Measurements from ENCODE around the gene ARHGEF40.

ARHGEF40 gene

DNA sequence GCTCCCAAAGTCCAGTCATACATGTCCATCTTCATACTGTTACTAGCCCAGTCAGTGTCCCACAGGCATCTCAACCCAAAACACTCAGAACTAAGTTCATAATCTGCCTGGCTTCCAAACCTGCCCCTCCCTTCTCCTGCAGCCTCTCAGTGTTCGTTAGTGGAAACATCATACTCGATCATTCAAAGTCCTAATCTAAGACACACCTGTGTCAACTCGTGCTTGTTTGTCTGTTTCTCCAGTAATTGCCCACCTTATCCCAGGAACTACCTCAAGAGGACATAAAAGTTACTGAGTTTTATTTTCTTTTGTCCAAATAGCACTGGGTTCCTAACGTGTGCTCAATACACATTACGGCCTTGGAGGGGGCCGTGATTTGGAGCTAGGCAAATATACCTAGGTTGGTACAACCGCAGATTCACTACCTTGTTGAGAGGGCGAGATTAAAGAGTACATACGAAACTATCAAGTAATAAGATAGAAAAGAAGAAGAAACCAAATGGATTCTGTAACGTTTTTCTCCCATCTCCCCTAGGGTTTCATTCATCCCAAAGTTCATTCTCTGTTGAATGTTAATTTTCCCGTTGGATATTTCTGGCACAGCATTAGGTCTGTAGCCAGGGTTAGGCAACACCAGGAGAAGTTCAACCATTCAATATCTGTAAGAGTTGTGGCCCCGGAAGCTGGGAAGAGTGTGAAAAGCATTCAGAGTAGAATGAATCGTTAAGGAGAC is 9.3 kb upstream of the ARHGEF40 start:
- DNase-seq: no peak

- no peak for DNase-seq
These were observed 8.8 kb upstream of the ARHGEF40 start for GRCh38 chr14:21061347-21061668.

DNA sequence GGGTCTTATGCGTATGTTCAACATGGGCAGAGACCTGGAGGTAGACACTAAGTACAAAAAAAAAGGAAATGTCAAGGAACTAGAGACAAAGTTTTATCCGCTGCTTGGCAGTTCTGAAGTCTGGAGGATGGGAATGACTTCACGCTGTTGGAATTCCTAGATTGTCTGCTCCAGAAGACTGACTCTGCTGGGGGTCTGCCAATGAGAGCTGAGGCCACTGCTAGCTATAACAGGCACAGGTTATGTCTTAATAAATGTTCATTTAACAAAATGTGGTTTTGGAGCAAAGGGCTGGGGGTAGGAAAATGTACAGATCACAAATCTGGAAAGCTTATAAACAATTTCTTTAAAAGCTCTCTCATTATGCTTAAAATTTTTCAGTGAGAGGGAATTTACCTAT is 6.6 kb upstream of the ARHGEF40 start:
- peak; percentile 55 for DNase-seq

GRCh38 chr14:21066882-21067502 is 3.1 kb upstream of the ARHGEF40 start:
- peak; percentile 12 for DNase-seq

DNA sequence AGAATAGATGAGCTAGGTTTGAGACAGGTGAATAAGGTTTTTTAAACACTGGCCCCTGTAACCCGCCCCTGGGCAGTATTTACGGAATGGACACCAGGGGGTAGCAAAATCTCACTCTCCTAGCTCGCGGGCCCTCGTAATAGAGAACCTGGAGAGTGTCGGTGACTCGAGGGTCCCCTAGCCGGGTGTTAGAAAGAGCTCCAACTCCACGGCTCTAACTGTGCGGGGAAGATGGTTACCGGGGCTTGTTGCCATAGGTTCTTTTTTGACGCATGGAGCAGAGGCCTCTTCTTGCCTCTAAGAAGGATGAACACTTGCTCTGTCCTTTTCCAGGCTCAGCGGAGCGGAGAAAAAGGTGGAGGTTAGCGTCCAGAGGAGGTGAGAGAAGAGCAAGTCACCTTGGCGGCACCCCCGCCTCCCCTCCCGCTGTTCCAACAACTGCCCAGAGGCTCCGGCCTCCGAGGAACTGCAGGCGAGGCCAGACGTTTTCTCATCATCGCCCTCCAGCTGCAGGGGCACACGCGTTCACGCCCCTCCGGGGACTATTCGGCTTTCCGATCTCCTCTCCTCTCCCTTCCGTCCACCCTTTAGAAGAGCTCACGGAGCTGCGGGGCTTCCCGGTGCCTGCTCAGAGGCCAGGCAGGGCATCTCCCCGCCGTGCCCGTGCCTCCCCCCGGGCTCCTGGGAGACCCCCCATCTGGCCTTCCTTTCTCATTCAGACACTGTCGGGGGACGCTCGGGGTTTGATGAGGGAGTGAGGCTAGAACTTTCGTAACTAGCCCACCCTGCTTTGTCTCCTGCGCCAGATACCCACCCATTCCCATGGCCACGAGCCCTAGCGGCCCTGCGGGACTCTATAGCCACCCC is 1.4 kb upstream of the ARHGEF40 start:
- peak; percentile 35 for DNase-seq

DNA sequence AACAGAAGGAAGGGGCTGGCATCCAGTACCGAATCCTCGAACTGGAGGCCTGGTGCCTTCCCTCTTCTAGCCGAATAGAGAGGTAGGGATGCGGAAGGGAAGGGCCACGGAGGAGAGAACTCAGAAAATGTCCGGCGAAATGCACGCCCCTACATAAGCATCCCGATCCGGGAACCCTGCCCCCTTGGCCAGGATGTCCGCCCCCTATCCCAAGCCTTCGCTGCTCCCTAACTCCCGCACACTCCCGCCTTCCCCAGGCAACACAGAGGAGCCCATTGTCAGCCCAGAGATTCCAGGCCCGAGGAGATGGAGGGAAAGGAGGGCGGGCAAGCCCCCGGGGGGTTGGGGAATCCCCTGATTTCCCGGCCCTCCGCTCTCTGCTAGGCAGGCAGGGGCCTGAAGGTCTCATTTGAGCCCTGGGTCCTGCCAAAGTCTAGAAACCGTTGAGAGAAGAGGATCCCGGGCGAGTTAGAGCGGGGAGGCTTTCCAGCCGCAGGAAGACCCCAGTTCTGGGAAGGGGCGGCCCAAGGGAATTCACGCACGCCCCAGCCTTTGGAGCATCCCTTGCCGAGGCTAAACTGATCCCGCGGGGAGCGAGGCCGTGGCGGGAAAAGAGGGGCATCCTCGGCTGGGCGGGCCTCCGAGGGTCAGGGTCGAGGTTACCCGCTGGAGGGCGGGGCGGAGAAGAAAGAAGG is 569 bp upstream of the ARHGEF40 start:
- DNase-seq: peak; percentile 9

DNA sequence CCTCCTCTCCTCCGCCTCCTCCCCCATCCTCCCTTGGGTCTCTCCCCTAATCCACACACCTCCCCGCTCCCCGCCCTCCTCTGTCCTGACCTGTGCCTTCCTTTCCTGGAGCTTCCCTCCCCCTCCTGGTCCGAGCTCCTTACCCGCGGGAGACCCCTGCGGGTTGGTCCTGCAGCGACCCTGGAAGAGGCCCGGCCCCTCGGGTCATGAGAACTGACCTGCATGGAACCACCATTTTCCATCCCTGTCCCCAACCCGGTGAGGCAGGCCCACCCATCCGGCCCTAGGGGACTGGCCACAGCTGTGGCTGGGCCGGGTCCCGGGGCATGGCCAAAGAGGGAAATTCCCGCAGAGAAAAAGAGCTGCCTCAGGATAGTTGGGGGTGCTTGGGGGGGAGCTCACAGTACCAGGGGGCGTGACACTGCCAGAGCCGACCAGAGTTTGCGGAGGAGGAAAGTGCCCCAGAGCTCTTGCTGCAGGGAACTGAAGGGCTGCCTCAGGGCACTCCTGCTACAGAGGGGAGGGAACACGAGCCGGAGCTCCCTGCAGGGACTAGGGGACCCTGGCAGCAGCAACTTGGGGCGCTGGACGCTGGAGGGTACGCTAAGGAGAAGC is 613 bp downstream of the ARHGEF40 start:
- peak; percentile 34 for DNase-seq

GRCh38 chr14:21071225-21072030 is 1.3 kb downstream of the ARHGEF40 start:
- peak; percentile 86 for DNase-seq

DNA sequence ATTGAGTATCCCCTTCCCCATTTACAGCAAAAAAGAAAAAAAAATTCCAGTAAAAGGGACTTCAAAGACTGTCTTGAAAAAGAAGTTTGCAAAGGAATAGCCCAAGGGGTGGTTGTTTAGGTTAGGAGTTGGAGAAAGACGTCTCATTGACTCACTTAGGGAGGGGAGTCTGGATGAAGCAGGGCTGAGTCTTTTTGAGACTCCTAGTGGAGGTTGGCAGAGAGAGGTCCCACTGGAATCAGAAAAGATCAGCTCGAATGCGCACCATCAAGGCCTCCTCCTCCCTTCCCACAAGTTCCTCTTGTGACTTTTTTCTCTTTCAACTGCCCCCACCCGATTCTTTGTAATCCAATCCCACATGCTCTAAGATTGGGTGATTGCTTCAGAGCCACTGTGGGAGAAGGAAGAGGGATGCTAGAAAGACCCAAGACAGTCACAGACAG is 1.9 kb downstream of the ARHGEF40 start:
- peak; percentile 54 for DNase-seq

DNA sequence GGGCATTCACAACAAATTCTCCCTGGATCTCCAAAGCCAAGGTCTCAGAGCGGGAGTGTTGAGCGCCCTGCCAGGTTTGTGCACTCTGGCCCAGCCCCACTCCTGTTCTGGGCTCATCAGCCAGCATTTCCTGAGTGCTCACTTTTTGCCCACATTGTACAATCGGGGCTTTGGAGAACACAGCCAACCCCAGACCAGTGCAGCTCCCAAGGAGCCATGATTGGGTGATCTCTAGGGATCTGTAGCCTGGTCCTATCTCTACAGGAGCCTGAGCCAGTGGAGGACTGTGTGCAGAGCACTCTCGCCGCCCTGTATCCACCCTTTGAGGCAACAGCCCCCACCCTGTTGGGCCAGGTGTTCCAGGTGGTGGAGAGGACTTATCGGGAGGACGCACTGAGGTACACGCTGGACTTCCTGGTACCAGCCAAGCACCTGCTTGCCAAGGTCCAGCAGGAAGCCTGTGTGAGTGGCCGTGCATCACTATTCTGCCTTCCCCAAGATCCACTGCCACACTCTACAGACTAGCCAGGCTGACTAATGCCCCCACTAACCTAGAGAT is 2.8 kb downstream of the ARHGEF40 start:
- DNase-seq: no peak

DNA sequence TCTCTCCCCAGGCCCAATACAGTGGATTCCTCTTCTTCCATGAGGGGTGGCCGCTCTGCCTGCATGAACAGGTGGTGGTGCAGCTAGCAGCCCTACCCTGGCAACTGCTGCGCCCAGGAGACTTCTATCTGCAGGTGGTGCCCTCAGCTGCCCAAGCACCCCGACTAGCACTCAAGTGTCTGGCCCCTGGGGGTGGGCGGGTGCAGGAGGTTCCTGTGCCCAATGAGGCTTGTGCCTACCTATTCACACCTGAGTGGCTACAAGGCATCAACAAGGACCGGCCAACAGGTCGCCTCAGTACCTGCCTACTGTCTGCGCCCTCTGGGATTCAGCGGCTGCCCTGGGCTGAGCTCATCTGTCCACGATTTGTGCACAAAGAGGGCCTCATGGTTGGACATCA is 3.8 kb downstream of the ARHGEF40 start:
- DNase-seq: no peak

- no peak for DNase-seq
These were observed 4.5 kb downstream of the ARHGEF40 start for GRCh38 chr14:21074398-21075272.

DNA sequence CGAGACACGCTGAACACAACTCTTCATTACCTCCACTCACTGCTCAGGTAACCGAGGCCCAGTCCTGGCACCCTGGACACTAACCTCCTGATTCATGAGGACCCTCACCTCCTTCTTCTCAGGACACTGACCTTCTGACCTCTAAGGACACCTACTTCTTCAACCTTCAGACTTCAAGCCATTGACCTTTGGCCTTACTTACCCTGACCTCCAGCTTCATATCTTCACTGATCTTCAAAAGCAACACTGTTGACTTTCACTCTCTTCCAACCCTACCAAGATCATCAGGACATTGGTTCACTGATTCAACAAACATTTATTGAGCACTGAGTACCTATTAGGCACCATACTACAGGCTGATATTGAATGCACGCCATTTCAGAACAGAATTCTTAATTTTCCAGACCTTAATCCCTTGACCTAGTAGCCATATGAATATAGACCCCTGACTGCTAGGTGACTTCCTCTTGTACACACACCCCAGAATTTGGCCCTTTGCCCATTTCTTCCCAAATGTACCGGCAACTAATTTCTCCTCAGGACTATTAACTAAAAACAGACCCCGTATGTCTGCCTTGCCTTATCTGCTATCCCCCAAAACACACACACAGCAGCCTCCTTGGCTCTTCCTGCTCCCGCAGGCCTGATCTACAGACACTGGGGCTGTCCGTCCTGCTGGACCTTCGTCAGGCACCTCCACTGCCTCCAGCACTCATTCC is 5.8 kb downstream of the ARHGEF40 start:
- no peak for DNase-seq

DNA sequence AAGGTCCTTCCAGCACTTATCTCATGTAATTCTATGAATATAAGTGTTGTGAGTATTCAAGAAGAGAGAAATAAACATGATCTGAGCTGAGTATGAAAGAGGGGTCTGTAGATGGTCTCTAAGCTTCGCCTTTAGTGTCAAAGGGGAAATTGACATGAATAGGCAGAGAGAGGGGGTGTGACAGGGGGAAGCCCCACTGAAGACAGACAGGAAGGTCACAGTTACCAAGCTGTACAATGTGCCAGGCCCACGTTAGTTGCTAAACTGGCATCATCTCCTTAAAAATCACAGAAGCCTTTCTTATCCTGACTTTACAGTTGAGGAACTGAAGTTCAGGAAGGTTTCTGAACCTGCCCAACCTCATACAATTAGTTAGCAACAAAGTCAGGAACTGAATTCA is 7.6 kb downstream of the ARHGEF40 start:
- no peak for DNase-seq

DNA sequence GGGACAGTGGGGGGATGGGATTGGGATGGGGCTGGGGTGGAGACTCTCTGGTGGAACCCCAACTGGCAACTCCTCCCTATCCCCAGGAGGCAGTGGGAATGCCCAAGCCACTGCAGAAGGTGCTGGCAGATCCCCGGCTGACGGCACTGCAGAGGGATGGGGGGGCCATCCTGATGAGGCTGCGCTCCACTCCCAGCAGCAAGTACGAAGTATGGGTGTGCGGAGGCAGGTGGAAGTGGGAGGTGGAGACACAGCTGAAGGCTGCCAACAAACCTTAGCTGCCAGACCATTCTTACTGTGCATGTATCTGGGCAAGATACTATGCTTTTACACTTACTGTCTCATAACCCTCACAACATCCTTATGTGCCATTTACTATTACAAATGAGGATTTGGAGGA is 8.2 kb downstream of the ARHGEF40 start:
- no peak for DNase-seq

DNA sequence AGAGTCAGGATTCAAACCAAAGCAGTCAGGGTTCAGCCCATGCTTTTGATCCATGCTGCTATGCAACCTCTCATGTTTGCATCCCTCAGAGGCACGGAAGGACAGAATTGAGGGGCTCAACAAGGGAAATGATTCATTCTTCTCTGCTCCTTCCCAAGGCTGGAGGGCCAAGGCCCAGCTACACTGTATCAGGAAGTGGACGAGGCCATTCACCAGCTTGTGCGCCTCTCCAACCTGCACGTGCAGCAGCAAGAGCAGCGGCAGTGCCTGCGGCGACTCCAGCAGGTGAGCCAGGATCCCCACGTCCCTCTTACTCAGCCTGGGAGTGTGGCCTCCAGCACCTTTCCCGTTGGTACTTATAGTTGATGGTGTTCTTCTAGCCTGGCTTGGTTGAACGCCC is 8.6 kb downstream of the ARHGEF40 start:
- no peak for DNase-seq

DNA sequence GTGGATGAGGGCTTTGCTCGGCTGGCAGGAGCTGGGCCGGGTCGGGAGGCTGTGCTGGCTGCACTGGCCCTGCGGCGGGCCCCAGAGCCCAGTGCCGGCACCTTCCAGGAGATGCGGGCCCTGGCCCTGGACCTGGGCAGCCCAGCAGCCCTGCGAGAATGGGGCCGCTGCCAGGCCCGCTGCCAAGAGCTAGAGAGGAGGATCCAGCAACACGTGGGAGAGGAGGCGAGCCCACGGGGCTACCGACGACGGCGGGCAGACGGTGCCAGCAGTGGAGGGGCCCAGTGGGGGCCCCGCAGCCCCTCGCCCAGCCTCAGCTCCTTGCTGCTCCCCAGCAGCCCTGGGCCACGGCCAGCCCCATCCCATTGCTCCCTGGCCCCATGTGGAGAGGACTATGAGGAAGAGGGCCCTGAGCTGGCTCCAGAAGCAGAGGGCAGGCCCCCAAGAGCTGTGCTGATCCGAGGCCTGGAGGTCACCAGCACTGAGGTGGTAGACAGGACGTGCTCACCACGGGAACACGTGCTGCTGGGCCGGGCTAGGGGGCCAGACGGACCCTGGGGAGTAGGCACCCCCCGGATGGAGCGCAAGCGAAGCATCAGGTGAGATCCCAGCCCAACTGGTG is 11.5 kb downstream of the ARHGEF40 start:
- DNase-seq: no peak

GRCh38 chr14:21083565-21084325 is 13.6 kb downstream of the ARHGEF40 start:
- DNase-seq: no peak

- no peak for DNase-seq
These were observed 14.3 kb downstream of the ARHGEF40 start for GRCh38 chr14:21084396-21084795.
